ENCODE results near the gene SLC4A4. TPM values are rescaled to one million over a fixed set of nuclear protein-coding genes. Genes with fewer than 3 reads are reported as not detected.

The SLC4A4 gene
- total and polyA plus RNA-seq, 10 of the 15 experiments (the other 5 are each of a cell fraction or from before 2014, with no cell fraction given): 0.05 to 0.44 (median 0.18) TPM

- TF ChIP-seq E2F8 (IDR thresholded peaks at IDR 0.05; ENCODE audit: low read depth, partially characterized antibody) (no peak), CUX1 (IDR thresholded peaks at IDR 0.05; ENCODE audit: insufficient replicate concordance, low read depth, low read length) (no peak)
Measured at GRCh38 chr4:71602289-71602900, 263.6 kb downstream of the SLC4A4 start (continued).

- WGBS (ENCODE audit: insufficient coverage, insufficient replicate concordance, low lambda C conversion rate, missing lambda C conversion rate): 17% methylated on average over 5 of the region's 5 CpGs
- POLR2A ChIA-PET: no interaction called here
- TF ChIP-seq BHLHE40 (IDR thresholded peaks at IDR 0.05; ENCODE audit: borderline replicate concordance in 1 of 2, low read depth in 2 of 2, low read length in 1 of 2): peak; percentile 33 to 61; a peak in 2 of 4 replicates
- TF ChIP-seq SMAD1 (IDR thresholded peaks at IDR 0.05; ENCODE audit: low read depth, partially characterized antibody): no peak
- peak; percentile 49 to 92; a peak in 3 of 4 replicates for TF ChIP-seq EP300 (IDR thresholded peaks at IDR 0.05; ENCODE audit: borderline replicate concordance in 1 of 2, control insufficient read depth in 1 of 2, low read depth in 2 of 2, low read length in 2 of 2)
- TF ChIP-seq BRCA1 (IDR thresholded peaks at IDR 0.05; ENCODE audit: low read depth, low read length): no peak
- TF ChIP-seq CREB1 (IDR thresholded peaks at IDR 0.05; ENCODE audit: low read depth): peak; percentile 59
- no peak for TF ChIP-seq POLR2AphosphoS2 (IDR thresholded peaks at IDR 0.05; ENCODE audit: low read depth, low read length)
- no peak for TF ChIP-seq ZNF24 (IDR thresholded peaks at IDR 0.05)
Measured at GRCh38 chr4:71604785-71605184, 266.0 kb downstream of the SLC4A4 start.

More at GRCh38 chr4:71604785-71605184, 266.0 kb downstream of the SLC4A4 start:
- DNase-seq (ENCODE audit: low read depth, low spot score) (peak; percentile 80), FAIRE-seq (peak; percentile 13), ATAC-seq (peak; percentile 97)
- ChIA-PET SMC1A (ENCODE audit: uncharacterized antibody, unreplicated experiment) (no interaction called here), RAD21 (ENCODE audit: unreplicated experiment) (no interaction called here), CTCF (no interaction called here)
- no peak overlapping the region for H3K9ac ChIP-seq (ENCODE audit: control insufficient read depth, insufficient read depth, low read length)
- no peaks in the 10 kb centered on the region for H3K4me1 ChIP-seq (ENCODE audit: control insufficient read depth, insufficient read depth, low read length)
- in situ Hi-C loops (cut with MboI) (no loop called here), intact Hi-C loops (cut with micrococcal nuclease; ENCODE audit: unreplicated experiment) (no loop called here)
- no peak overlapping the region for H3K27ac ChIP-seq (ENCODE audit: control insufficient read depth, insufficient read depth)
- H3K27me3 ChIP-seq (replicated peaks in 1 of 2; ENCODE audit: control insufficient read depth in 2 of 2, insufficient read depth in 2 of 2, low read length in 1 of 2): no peaks in the 10 kb centered on the region
- no peaks in the 10 kb centered on the region for H3K79me2 ChIP-seq (ENCODE audit: control insufficient read depth, insufficient read depth, low read length)
- no peaks in the 10 kb centered on the region for H3K36me3 ChIP-seq (ENCODE audit: control insufficient read depth in 2 of 2, insufficient read depth in 2 of 2, low read length in 1 of 2)
- H4K20me1 ChIP-seq (ENCODE audit: control insufficient read depth, insufficient read depth): no peaks in the 10 kb centered on the region
- H2AFZ ChIP-seq (ENCODE audit: control insufficient read depth, low read depth, low read length): no peak overlapping the region
- peak overlapping the region; percentile 22; the same call in 1 of the 2 replicates for H3K4me2 ChIP-seq (ENCODE audit: control insufficient read depth, insufficient read depth)
- H3K4me3 ChIP-seq: no peak overlapping the region
- BruUV-seq (replicated peaks): no TSS peak
- no peaks in the 10 kb centered on the region; the same call in 2 of the 3 replicates for H3K9me3 ChIP-seq (replicated peaks; ENCODE audit: control insufficient read depth, insufficient read depth, low read length)

Data from GM12878 (cell line).